Loucy (cell line): ENCODE measurements around the gene DRGX.
A peak's percentile ranks its signal among the peaks of the same experiment; 100 is the strongest.

ENCODE experiments used
- H2AFZ ChIP-seq: fragments of 200-600 bp; sonication (generic); 2 replicates; pipeline ENCODE4 v1.6.0; 2016; ENCODE audit warnings: antibody characterized with exemption, mild to moderate bottlenecking, low read length, moderate library complexity
- H3F3A ChIP-seq: fragments of 200-600 bp; 2 replicates; pipeline ENCODE4 v1.6.0; 2016; ENCODE audit warnings: antibody characterized with exemption, low read depth, mild to moderate bottlenecking
- H3K27me3 ChIP-seq: fragments of 200-600 bp; sonication (generic); 2 replicates; pipeline ENCODE4 v1.6.1; 2014; ENCODE audit warnings: low read length, mild to moderate bottlenecking; ENCODE audit not compliant: insufficient read depth, poor library complexity, severe bottlenecking
- H3K36me3 ChIP-seq: fragments of 200-600 bp; sonication (generic); 2 replicates; pipeline ENCODE4 v1.6.1; 2016; ENCODE audit warnings: low read length; ENCODE audit not compliant: insufficient read depth
- H3K4me1 ChIP-seq: fragments of 200-600 bp; sonication (generic); 2 replicates; pipeline ENCODE4 v1.5.1; 2014; ENCODE audit warnings: low read length, mild to moderate bottlenecking; ENCODE audit not compliant: insufficient read depth, poor library complexity, severe bottlenecking
- H3K4me2 ChIP-seq: fragments of 200-600 bp; sonication (generic); 2 replicates; pipeline ENCODE4 v1.6.0; 2014; ENCODE audit warnings: antibody characterized with exemption, low read length, low read depth, mild to moderate bottlenecking; ENCODE audit not compliant: poor library complexity, severe bottlenecking
- H3K4me3 ChIP-seq: fragments of 200-600 bp; sonication (generic); 2 replicates; pipeline ENCODE4 v1.5.1; 2014; ENCODE audit warnings: low read length, mild to moderate bottlenecking, mixed read lengths; ENCODE audit not compliant: poor library complexity, severe bottlenecking
- H3K79me2 ChIP-seq: fragments of 200-600 bp; sonication (generic); 2 replicates; pipeline ENCODE4 v1.6.1; 2014; ENCODE audit warnings: low read length; ENCODE audit not compliant: insufficient read depth
- H3K9ac ChIP-seq: fragments of 200-600 bp; sonication (generic); 2 replicates; pipeline ENCODE4 v1.6.0; 2014; ENCODE audit warnings: mild to moderate bottlenecking, low read depth, low read length, moderate library complexity; ENCODE audit not compliant: poor library complexity, severe bottlenecking
- H3K9me2 ChIP-seq: fragments of 200-600 bp; sonication (generic); replicated peaks from 2 replicates; pipeline ENCODE4 v1.6.1; 2016; ENCODE audit warnings: low read depth, low read length, mixed read lengths
- H3K9me3 ChIP-seq: fragments of 200-600 bp; sonication (generic); 2 replicates; pipeline ENCODE4 v1.6.1; 2014; ENCODE audit warnings: mild to moderate bottlenecking, antibody characterized with exemption, low read length, low read depth; ENCODE audit not compliant: insufficient read depth
- H4K20me1 ChIP-seq: fragments of 200-600 bp; sonication (generic); 2 replicates; pipeline ENCODE4 v1.6.0; 2014; ENCODE audit warnings: antibody characterized with exemption, low read length, mild to moderate bottlenecking; ENCODE audit not compliant: insufficient read depth, poor library complexity, severe bottlenecking
- EZH2phosphoT487 ChIP-seq: fragments of 200-600 bp; IDR thresholded peaks from 2 replicates; pipeline ENCODE4 v1.6.1; 2018; ENCODE audit warnings: antibody characterized with exemption, mild to moderate bottlenecking, moderate library complexity, borderline replicate concordance
- TF ChIP-seq, protein P1 (sequence below): fragments of 200-600 bp; sonication (generic); conservative IDR thresholded peaks from 2 replicates; pipeline ENCODE4 v1.5.1; 2014; ENCODE audit warnings: mild to moderate bottlenecking, antibody characterized with exemption, low read length

Gene DRGX

DNA sequence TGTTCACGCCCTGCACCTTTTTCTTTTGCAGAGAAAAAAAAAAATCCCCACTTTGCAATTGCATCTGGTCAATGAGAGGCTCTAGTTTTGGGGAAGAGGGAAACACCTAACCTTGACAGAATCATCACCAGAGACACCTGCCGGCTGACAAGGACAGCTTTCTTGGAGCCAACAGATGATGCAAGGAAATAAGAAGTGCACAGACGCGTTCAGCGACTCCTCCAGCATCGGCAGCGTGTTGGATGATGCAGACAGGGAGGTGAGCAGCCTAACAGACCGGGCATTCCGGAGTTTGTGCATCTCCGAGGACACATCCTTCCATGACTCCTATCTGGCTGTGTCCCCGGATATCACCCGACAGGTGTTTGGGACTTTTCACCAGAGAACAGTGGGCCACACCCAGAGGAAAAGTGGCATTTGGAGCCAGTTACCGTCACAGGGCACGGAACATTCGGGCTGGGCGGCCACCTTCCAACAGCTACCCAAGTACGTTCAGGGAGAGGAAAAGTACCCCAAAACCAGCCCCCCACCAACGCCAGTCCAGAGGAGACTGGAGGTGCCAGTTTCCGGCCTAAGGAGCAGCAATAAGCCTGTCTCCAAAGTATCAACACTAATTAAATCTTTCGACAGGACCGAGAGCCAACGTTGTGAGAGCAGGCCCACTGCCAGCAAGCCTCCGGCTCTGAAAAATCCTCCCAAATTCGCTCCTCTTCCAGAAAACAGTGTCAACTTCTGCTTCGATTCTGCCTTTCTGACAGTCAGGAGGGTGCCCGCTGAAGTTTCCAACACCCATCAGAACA lies 73.3 kb downstream of the DRGX start:
- H4K20me1 ChIP-seq: no peaks in the 10 kb centered on the region
- H2AFZ ChIP-seq: no peak overlapping the region
- no peaks in the 10 kb centered on the region; the same call in 1 of the 2 replicates for H3F3A ChIP-seq
- no peaks in the 10 kb centered on the region for H3K79me2 ChIP-seq
- no peak overlapping the region for H3K4me2 ChIP-seq
- no peaks in the 10 kb centered on the region for H3K9me2 ChIP-seq
- peaks cover 36% of the 10 kb centered on the region for H3K4me1 ChIP-seq
- TF ChIP-seq, protein P1, sequence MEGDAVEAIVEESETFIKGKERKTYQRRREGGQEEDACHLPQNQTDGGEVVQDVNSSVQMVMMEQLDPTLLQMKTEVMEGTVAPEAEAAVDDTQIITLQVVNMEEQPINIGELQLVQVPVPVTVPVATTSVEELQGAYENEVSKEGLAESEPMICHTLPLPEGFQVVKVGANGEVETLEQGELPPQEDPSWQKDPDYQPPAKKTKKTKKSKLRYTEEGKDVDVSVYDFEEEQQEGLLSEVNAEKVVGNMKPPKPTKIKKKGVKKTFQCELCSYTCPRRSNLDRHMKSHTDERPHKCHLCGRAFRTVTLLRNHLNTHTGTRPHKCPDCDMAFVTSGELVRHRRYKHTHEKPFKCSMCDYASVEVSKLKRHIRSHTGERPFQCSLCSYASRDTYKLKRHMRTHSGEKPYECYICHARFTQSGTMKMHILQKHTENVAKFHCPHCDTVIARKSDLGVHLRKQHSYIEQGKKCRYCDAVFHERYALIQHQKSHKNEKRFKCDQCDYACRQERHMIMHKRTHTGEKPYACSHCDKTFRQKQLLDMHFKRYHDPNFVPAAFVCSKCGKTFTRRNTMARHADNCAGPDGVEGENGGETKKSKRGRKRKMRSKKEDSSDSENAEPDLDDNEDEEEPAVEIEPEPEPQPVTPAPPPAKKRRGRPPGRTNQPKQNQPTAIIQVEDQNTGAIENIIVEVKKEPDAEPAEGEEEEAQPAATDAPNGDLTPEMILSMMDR: no peak
- no peak for TF ChIP-seq EZH2phosphoT487
- no peaks in the 10 kb centered on the region for H3K9me3 ChIP-seq
- H3K4me3 ChIP-seq: no peak overlapping the region
- no peaks in the 10 kb centered on the region for H3K36me3 ChIP-seq
- H3K9ac ChIP-seq: no peak overlapping the region
- no peaks in the 10 kb centered on the region for H3K27me3 ChIP-seq

DNA sequence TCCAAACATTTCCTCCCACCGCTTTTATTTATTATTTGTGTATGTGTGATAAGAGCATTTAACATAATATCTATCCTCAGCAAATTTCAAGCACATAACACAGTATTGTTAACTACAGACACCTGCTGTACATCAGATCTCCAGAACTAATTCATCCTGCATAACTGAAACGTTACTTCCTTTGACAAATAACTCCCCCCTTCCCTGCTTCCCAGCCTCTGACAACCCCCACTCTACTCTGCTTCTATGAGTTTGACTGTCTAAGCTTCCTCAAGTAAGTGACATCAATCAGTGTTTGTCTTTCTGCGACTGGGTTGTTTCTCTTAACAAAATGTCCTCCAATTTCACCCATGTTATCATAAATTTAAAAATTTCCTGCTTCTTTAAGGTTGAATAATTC lies 74.9 kb downstream of the DRGX start:
- H3K4me2 ChIP-seq: no peak overlapping the region
- no peaks in the 10 kb centered on the region for H4K20me1 ChIP-seq
- no peak overlapping the region for H3K9ac ChIP-seq
- peaks cover 38% of the 10 kb centered on the region for H3K4me1 ChIP-seq
- no peaks in the 10 kb centered on the region; the same call in 1 of the 2 replicates for H3F3A ChIP-seq
- no peaks in the 10 kb centered on the region for H3K36me3 ChIP-seq
- H2AFZ ChIP-seq: no peak overlapping the region
- no peak overlapping the region for H3K4me3 ChIP-seq
- TF ChIP-seq EZH2phosphoT487: no peak
- TF ChIP-seq, protein P1: no peak
- no peaks in the 10 kb centered on the region for H3K27me3 ChIP-seq
- H3K79me2 ChIP-seq: no peaks in the 10 kb centered on the region
- no peaks in the 10 kb centered on the region for H3K9me2 ChIP-seq
- no peaks in the 10 kb centered on the region for H3K9me3 ChIP-seq

DNA sequence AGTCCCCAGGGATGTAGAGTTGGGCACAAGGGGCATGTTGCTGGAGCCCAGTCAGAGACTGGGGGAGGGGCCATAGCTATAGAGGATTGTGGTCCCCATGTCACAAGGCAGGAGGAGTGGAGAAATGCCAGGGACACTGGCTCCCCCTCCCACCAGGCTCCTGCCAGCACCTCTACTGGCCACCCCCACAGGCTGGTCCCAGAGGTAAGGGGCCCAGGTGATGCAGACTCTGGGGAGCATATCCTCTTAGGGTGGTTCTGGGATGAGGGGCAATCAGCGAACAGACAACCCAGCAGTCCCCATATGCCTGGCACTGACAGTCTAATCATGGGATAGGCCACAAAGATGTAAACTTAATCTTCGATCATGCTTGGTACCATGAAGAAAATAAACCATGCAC lies 75.7 kb downstream of the DRGX start:
- H3K9ac ChIP-seq: no peak overlapping the region
- H2AFZ ChIP-seq: no peak overlapping the region
- TF ChIP-seq EZH2phosphoT487: no peak
- TF ChIP-seq, protein P1: no peak
- no peaks in the 10 kb centered on the region for H3K36me3 ChIP-seq
- no peaks in the 10 kb centered on the region for H4K20me1 ChIP-seq
- H3K27me3 ChIP-seq: no peaks in the 10 kb centered on the region
- peaks cover 38% of the 10 kb centered on the region for H3K4me1 ChIP-seq
- H3K4me2 ChIP-seq: peak overlapping the region; percentile 39
- no peaks in the 10 kb centered on the region for H3K79me2 ChIP-seq
- H3K9me3 ChIP-seq: no peaks in the 10 kb centered on the region
- H3K4me3 ChIP-seq: no peak overlapping the region
- H3F3A ChIP-seq: no peaks in the 10 kb centered on the region; the same call in 1 of the 2 replicates
- no peaks in the 10 kb centered on the region for H3K9me2 ChIP-seq
